Thyroid gland (tissue), 4 donors: ENCODE data around the gene CPXM1.

Experiments used
- CTCF ChIP-seq, 6 experiments: fragments of 200-600 bp in 3 of 6; fragments of 450-650 bp in 3 of 6; sonication (generic) in 3 of 6; IDR thresholded peaks; one replicate each; pipeline ENCODE4 v1.5.1; 2016 to 2019; ENCODE audit warnings: antibody characterized with exemption in 6 of 6, mild to moderate bottlenecking in 2 of 6, inconsistent platforms in 1 of 6, moderate library complexity in 1 of 6
- POLR2A ChIP-seq, 2 donors: fragments of 450-650 bp; IDR thresholded peaks; one replicate each; pipeline ENCODE4 v1.6.1; 2017; ENCODE audit warnings: antibody characterized with exemption in 2 of 2, mild to moderate bottlenecking in 2 of 2, moderate library complexity in 1 of 2

GRCh38 chr20:2797136-2797983, 3.1 kb downstream of the CPXM1 start:
- TF ChIP-seq CTCF (IDR thresholded peaks at IDR 0.05): no peak
- no peak for TF ChIP-seq POLR2A (IDR thresholded peaks at IDR 0.05)
